ENCODE results near the gene SH2D2A.

Gene SH2D2A

DNA sequence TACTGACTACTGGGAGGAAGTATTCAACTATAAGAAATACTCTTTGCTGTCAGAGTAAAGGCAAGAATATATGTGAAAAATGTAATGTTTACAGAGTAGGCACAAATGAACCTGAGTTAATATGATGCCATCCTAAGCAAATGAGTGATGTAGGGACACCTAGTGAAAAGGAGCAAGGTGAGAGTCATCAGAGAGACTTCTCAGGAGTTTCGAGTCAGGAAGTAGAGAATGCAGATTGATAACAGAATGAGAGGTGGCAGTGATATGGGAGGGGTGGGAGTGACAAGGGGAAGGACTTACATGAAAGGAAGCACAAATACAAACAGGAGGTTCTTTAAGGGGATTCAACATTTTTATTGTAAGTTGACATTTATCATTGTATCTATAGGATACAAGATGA, 39.1 kb downstream of the SH2D2A start:
- H3K9me3 ChIP-seq (ENCODE audit: insufficient read depth, low read depth, low read length): no peaks in the 10 kb centered on the region
- H3K4me1 ChIP-seq (ENCODE audit: insufficient read depth, low read length): no peaks in the 10 kb centered on the region
- no peak overlapping the region for H3K9ac ChIP-seq (ENCODE audit: low read depth, low read length)
- peaks cover 25% of the 10 kb centered on the region for H3K36me3 ChIP-seq (ENCODE audit: insufficient read depth, low read length)
- no peak overlapping the region for H3K4me3 ChIP-seq (ENCODE audit: low read length)
- no peak overlapping the region for H3K27ac ChIP-seq (ENCODE audit: low read depth, low read length)
- H3K27me3 ChIP-seq (ENCODE audit: insufficient read depth, low read length): no peaks in the 10 kb centered on the region
- WGBS: 76% methylated on average over 1 of the region's 1 CpG

DNA sequence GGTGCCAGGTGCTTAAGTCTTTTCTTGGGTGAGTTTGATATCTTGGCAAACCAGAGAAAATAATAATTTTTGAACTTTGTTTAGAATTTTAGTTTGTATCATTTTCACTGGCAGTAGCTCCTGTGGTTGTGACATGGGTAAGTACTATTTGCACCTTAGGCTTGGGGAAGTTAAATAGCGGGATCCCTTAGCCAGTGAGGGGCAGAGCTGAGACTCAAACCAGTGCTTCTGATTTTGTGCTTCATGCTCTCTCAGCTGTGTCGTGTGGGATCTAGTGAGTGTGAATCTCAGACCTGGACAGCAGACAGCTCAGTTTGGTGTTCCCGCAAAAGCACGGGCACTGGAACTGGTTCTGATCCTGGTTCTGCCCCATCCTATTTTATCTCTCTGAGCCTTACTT, 39.7 kb downstream of the SH2D2A start:
- Histone ChIP-seq H3K36me3 (ENCODE audit: insufficient read depth, low read length) (peaks cover 25% of the 10 kb centered on the region), H3K9me3 (ENCODE audit: insufficient read depth, low read depth, low read length) (no peaks in the 10 kb centered on the region), H3K9ac (ENCODE audit: low read depth, low read length) (no peak overlapping the region), H3K27ac (ENCODE audit: low read depth, low read length) (no peak overlapping the region), H3K27me3 (ENCODE audit: insufficient read depth, low read length) (no peaks in the 10 kb centered on the region), H3K4me1 (ENCODE audit: insufficient read depth, low read length) (no peaks in the 10 kb centered on the region), H3K4me3 (ENCODE audit: low read length) (no peak overlapping the region)
- 84% methylated on average over 4 of the region's 4 CpGs for WGBS

DNA sequence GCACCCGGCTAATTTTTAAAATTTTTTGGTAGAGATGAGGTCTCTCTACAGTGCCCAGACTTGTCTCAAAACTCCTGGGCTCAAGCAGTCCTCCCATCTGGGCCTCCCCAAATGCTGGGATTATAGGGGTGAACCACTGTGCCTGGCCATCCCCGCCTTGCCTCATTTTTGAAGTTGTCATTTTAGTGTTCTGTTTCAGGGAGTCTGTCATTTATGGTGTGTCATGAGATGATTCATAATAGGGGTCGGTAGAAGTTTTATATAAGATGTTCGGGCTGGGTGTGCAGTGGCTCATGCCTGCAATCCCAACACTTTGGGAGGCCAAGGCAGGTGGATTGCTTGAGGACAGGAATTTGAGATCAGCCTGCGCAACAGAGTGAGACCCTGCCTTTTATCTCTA, 40.8 kb downstream of the SH2D2A start:
- Histone ChIP-seq H3K27ac (ENCODE audit: low read depth, low read length) (no peak overlapping the region), H3K9me3 (ENCODE audit: insufficient read depth, low read depth, low read length) (no peaks in the 10 kb centered on the region), H3K4me3 (ENCODE audit: low read length) (no peak overlapping the region), H3K4me1 (ENCODE audit: insufficient read depth, low read length) (no peaks in the 10 kb centered on the region), H3K9ac (ENCODE audit: low read depth, low read length) (no peak overlapping the region), H3K36me3 (ENCODE audit: insufficient read depth, low read length) (peaks cover 24% of the 10 kb centered on the region), H3K27me3 (ENCODE audit: insufficient read depth, low read length) (no peaks in the 10 kb centered on the region)
- WGBS: 90% methylated on average over 4 of the region's 5 CpGs

DNA sequence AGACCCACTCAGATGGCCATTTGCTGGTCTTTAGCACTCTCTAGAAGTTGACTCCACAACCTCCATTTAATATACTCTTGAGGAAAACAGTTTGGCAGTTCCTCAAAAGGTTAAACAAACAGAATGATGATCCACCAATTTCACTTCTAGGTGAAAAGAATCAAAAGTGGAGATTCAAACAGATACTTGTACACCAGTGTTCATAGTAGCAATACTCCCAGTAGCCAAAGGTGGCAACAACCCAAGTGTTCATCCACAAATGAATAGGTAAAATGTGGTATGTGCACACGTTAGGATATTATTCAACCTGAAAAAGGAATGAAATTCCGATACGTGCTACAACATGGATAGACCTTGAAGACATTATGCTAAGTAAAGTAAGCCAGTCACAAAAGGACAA, 43.0 kb downstream of the SH2D2A start:
- H3K27me3 ChIP-seq (ENCODE audit: insufficient read depth, low read length): no peaks in the 10 kb centered on the region
- H3K36me3 ChIP-seq (ENCODE audit: insufficient read depth, low read length): peaks cover 34% of the 10 kb centered on the region
- peaks cover 7% of the 10 kb centered on the region for H3K4me1 ChIP-seq (ENCODE audit: insufficient read depth, low read length)
- no peak overlapping the region for H3K27ac ChIP-seq (ENCODE audit: low read depth, low read length)
- no peak overlapping the region for H3K9ac ChIP-seq (ENCODE audit: low read depth, low read length)
- WGBS: 96% methylated on average over 3 of the region's 3 CpGs
- H3K4me3 ChIP-seq (ENCODE audit: low read length): no peak overlapping the region
- H3K9me3 ChIP-seq (ENCODE audit: insufficient read depth, low read depth, low read length): no peaks in the 10 kb centered on the region

DNA sequence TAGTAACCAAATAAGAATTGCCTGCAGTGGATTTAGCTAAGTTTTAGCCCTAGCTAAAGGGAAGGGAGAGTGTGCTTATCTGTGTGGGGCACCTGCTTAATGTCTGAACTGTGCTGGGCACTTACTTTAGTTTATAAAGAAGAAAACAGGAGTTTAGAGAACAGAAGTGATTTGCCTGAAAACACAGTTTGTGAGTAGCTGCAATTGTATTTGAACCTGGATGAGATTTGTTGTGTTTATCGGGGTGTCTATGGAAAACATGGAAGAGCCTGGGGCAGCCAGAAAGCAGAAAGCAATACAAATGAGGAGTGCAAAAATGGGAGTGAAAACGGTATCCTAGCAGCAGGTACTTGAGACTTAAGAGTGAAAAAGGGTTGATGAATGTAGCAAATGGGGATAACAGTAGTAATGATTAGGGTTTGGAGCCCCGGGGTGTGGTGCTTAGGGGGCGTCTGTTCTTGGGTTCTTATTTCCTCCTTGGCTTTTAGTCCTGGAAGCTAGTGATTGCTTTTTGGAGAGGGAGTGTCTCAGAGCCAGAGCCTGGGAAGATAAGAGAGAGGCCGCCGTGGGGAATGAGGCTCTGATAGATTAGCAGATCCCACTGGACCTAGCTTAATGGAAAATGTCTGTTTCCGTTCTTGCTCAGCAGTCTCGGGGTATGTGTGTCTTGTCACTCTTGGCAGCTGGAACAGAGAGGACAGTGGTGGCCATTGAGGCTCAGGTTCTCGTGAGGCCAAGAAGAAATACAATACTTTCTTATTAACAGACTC, 43.7 kb downstream of the SH2D2A start:
- H3K9ac ChIP-seq (ENCODE audit: low read depth, low read length): no peak overlapping the region
- no peak overlapping the region for H3K27ac ChIP-seq (ENCODE audit: low read depth, low read length)
- H3K4me3 ChIP-seq (ENCODE audit: low read length): no peak overlapping the region
- no peaks in the 10 kb centered on the region for H3K27me3 ChIP-seq (ENCODE audit: insufficient read depth, low read length)
- H3K4me1 ChIP-seq (ENCODE audit: insufficient read depth, low read length): peaks cover 10% of the 10 kb centered on the region
- WGBS: 79% methylated on average over 9 of the region's 9 CpGs
- peaks cover 32% of the 10 kb centered on the region for H3K36me3 ChIP-seq (ENCODE audit: insufficient read depth, low read length)
- H3K9me3 ChIP-seq (ENCODE audit: insufficient read depth, low read depth, low read length): no peaks in the 10 kb centered on the region

DNA sequence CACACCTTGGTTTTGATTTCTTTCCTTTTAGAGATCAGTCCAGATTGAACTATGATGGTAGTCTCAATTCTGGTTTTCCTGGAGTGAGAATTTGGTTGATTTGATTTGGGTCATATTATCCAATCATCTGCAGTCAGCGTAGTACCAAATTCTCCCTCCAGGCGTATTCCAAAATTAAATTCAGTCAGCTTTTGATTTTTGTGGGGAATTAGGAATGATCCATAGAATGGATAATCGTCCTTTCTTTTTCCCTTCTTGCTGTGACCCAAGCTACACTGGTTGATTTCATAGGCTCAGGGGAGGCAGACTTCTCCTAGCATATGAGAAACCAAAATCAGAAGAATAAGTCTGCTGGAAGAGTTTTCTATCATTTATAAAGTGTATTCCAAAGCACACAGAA, 44.4 kb downstream of the SH2D2A start:
- H3K36me3 ChIP-seq (ENCODE audit: insufficient read depth, low read length): peaks cover 32% of the 10 kb centered on the region
- H3K9me3 ChIP-seq (ENCODE audit: insufficient read depth, low read depth, low read length): no peaks in the 10 kb centered on the region
- H3K9ac ChIP-seq (ENCODE audit: low read depth, low read length): no peak overlapping the region
- H3K4me1 ChIP-seq (ENCODE audit: insufficient read depth, low read length): peaks cover 10% of the 10 kb centered on the region
- H3K4me3 ChIP-seq (ENCODE audit: low read length): no peak overlapping the region
- WGBS: 93% methylated on average over 3 of the region's 3 CpGs
- H3K27ac ChIP-seq (ENCODE audit: low read depth, low read length): no peak overlapping the region
- no peaks in the 10 kb centered on the region for H3K27me3 ChIP-seq (ENCODE audit: insufficient read depth, low read length)

DNA sequence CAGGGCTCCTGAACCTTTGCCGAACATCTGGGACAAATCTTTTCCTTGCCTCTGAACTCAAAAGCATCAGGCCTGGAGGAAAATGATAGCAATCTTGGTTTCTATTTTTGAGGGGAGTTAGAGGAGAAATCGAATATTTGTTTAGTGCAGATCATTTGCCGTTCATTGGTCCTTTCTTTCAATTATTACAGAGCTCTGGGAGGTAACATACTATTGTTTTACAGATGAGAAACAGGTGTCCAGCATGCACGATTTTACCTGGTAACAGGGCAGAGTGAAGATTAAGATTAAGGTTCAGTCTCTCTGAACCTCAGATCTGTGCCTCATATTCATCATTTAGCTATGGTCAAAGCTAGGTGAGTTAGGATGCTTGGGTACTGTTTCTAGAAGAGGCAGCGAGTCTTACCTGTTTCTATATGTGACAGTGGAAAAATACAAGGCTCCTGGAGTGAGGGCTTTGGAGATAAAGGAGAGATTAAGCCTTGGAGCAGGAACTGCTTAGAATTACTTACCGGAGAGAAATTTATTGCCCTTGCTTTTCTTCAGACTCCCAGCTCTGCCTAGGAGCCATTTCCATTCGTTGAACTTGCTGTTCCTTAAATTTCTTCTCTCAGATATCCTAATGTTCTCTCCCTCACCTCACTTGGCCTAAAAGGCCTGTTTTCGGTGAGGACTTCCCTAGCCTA, 47.9 kb downstream of the SH2D2A start:
- Histone ChIP-seq H3K9ac (ENCODE audit: low read depth, low read length) (peak overlapping the region; percentile 90), H3K4me3 (ENCODE audit: low read length) (peak overlapping the region; percentile 84), H3K36me3 (ENCODE audit: insufficient read depth, low read length) (peaks cover 31% of the 10 kb centered on the region), H3K9me3 (ENCODE audit: insufficient read depth, low read depth, low read length) (no peaks in the 10 kb centered on the region), H3K27me3 (ENCODE audit: insufficient read depth, low read length) (no peaks in the 10 kb centered on the region), H3K4me1 (ENCODE audit: insufficient read depth, low read length) (peaks cover 16% of the 10 kb centered on the region), H3K27ac (ENCODE audit: low read depth, low read length) (no peak overlapping the region)
- WGBS: 51% methylated on average over 8 of the region's 8 CpGs

DNA sequence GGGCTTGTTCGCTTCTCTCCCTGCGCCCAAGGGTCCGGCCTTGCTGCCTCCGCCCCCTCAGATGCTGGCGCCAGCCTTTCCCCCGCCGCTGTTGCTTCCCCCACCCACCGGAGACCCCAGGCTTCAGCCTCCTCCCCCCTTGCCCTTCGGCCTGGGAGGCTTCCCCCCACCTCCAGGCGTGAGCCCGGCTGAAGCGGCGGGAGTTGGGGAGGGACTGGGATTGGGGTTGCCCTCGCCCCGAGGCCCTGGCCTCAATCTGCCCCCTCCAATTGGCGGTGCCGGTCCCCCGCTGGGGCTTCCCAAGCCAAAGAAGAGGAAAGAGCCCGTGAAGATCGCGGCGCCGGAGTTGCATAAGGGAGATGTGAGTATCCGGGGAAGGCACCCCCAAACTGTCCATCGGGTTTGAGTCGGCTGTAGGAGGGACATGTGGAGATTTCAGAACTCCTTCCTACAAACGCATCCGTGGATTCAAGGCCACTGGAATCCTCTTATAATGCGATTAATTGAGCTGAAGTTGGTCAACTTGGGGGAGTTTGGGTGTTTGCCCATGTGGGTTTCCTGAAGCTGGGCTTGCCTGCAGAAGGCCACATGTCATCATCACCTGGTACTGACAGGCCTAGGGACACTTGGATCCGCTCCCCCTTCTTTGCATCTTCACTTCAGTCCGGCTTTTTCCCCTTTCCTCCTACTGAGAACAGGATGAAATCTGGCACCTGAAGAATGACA, 48.6 kb downstream of the SH2D2A start:
- H3K9ac ChIP-seq (ENCODE audit: low read depth, low read length): peak overlapping the region; percentile 90
- WGBS: 1% methylated on average over 26 of the region's 31 CpGs
- H3K4me1 ChIP-seq (ENCODE audit: insufficient read depth, low read length): peaks cover 16% of the 10 kb centered on the region
- H3K4me3 ChIP-seq (ENCODE audit: low read length): peak overlapping the region; percentile 84
- no peaks in the 10 kb centered on the region for H3K9me3 ChIP-seq (ENCODE audit: insufficient read depth, low read depth, low read length)
- no peaks in the 10 kb centered on the region for H3K27me3 ChIP-seq (ENCODE audit: insufficient read depth, low read length)
- peak overlapping the region; percentile 84 for H3K27ac ChIP-seq (ENCODE audit: low read depth, low read length)
- peaks cover 26% of the 10 kb centered on the region for H3K36me3 ChIP-seq (ENCODE audit: insufficient read depth, low read length)

DNA sequence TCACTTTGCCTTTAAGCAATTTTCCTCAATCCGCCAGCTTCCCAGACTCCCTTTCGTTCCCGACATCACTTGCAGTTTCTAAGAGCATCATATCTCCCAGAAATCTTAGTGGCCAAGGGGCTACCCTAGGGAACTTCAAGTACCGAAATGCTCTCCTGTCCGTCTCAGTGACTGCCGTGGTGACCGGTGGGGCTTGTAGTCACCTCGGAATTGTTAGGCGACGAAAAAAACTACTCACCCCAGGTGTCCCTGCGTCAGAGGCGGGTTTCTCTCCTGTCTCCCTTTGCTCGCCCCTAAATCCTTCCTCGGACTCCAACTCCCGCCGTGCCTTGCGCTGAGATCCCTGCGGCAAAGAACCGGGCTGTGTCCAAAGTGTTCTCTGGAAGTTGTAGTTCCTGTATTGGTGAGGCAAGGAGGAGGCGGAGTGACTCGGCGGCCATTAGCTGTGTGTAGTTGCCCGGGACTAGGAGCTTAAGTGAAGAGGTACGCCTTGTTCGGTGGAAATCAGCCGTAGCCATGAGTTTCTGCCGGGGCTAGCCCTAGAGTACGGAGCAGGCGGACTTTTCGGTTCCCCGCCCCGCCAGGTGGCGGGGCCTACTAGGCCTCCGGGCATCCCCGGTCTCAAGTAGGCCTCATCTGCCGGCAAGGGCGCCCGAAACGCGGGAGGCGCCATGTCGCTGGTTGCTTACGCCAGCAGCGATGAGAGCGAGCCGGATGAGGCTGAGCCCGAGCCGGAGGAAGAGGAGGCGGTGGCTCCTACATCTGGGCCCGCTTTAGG, 49.4 kb downstream of the SH2D2A start, which contains the start of gene PRCC:
PRCC (plus strand) TSS at position 435 of the 778 bp plus-strand sequence; CDS start at position 672, 237 bp downstream.
- Histone ChIP-seq H3K36me3 (ENCODE audit: insufficient read depth, low read length) (peaks cover 23% of the 10 kb centered on the region), H3K4me1 (ENCODE audit: insufficient read depth, low read length) (peaks cover 16% of the 10 kb centered on the region), H3K9me3 (ENCODE audit: insufficient read depth, low read depth, low read length) (no peaks in the 10 kb centered on the region), H3K27me3 (ENCODE audit: insufficient read depth, low read length) (no peaks in the 10 kb centered on the region), H3K27ac (ENCODE audit: low read depth, low read length) (peak within 1 kb of the TSS; percentile 84), H3K9ac (ENCODE audit: low read depth, low read length) (peak within 1 kb of the TSS; percentile 90), H3K4me3 (ENCODE audit: low read length) (peak within 1 kb of the TSS; percentile 84)
- WGBS: under 1% methylated on average over 50 of the region's 50 CpGs

DNA sequence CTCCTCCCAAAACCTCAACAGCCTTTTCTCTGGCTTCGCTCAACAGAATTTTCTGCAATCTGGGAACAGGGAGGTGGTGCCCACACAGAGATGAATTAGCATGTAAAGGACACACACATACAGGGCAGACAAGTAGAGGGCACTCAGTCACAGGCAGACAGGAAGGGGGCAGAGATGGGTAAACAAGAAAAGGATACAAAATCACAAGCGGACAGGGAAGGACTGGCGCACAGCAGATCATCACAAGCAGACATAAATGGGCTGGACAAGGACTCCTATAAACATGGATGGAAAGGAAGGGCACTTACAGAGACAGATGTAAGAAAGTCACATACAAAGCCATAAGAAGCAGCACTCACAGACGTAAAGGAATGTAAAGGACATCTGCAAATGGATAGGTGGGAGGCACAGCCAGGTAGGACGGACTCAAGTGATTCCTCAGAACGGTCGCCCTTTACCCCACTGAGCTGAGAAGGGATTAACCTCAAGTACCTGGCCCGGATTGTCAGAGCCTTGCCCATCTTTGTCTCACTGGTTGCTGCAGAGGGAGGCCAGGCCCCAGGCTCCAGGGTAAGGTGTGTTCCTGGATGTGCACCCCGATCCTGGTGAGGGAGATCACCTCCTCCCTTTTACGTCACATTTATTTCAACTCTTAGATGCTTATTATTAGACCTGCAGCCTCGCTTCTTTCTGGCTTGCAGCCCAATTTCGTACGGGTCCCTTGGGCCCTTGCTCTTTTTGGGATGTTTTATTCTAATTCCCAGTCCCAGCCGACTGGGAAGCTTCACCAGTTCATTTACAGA, 50.1 kb downstream of the SH2D2A start:
- 41% methylated on average over 14 of the region's 14 CpGs for WGBS
- H3K9ac ChIP-seq (ENCODE audit: low read depth, low read length): peak overlapping the region; percentile 74

More for the DNA sequence above, 50.1 kb downstream of the SH2D2A start:
- H3K4me1 ChIP-seq (ENCODE audit: insufficient read depth, low read length): peaks cover 16% of the 10 kb centered on the region
- peak overlapping the region; percentile 84 for H3K4me3 ChIP-seq (ENCODE audit: low read length)
- H3K27ac ChIP-seq (ENCODE audit: low read depth, low read length): peak overlapping the region; percentile 54
- no peaks in the 10 kb centered on the region for H3K9me3 ChIP-seq (ENCODE audit: insufficient read depth, low read depth, low read length)
- no peaks in the 10 kb centered on the region for H3K27me3 ChIP-seq (ENCODE audit: insufficient read depth, low read length)
- peaks cover 17% of the 10 kb centered on the region for H3K36me3 ChIP-seq (ENCODE audit: insufficient read depth, low read length)
